HG02970 (cell line): Measurements from ENCODE around the gene E2F8.

ENCODE experiments used
- ATAC-seq: cut with Tn5 transposase; IDR thresholded peaks from one replicate; pipeline ENCODE4 v1.9.1; 2021; ENCODE audit warnings: mild to moderate bottlenecking, moderate library complexity, moderate number of reproducible peaks; ENCODE audit not compliant: unreplicated experiment, low FRiP score

The E2F8 gene

DNA sequence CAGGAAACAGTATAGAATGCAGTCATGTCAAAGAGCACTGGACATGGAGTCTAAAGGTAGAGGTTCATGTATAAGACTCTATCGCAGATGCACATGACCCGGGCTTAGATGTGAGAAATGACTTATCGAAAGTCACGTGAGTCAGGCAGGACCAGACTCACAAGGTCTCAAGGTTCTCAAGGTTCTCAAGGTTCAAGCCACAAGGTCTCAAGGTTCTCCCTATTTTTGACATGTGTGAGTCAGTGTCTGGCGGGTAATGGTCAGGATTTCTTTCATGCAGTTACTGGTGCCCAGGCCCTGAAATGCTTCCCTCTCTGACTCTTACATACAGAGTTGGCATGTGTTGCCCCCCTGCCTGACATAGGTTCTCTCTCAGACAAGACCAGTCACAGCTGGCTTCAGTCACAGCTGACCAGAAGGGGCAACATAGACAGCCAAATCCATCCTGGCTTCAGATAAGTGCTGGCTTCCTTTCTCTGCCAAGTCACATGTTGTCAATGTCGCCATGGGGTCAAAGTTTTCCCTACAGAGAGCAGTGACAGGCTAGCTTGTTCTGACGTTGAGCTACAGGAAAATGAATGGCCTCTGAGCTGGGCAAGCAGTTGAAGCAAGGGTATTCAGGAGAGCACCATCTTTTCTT is 49.1 kb downstream of the E2F8 start:
- ATAC-seq, result no peak

- ATAC-seq, result no peak
Observed at GRCh38 chr11:19187833-19188258, 52.9 kb downstream of the E2F8 start.

DNA sequence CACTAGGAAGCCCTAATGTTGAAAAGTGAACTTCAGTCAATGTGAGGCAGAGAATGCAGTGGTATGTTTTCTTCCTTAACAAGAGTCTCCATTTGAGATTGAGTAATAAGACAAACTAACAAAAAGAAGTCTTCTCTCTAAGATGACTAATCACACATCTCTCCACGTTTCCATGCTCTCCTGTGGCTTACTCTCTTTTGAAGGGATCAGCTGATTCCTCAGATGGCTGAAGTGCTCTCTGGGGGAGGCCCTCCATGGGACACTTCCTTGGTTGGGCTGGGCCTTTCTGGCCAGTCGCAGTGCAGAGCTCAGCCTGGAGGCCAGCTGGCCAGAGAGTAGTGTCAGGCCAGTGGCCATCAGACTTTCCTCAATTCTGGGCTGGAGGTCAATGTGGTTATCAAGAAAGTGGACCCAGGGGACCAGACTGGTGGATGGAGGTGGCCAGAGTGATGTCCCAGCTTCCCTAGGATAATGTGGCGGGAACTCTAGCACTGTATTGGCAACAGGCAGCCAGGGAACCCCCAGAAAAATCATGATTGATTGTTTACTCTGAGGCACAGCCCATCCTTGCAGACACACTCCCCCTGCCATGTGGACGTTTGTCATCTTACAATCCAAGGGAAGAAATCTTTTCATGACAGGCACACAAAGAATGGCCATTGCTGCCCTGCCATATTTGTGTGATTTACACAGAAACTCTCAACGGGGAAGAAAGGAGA is 53.5 kb downstream of the E2F8 start:
- ATAC-seq, result no peak

GRCh38 chr11:19185516-19186052 is 55.2 kb downstream of the E2F8 start:
- ATAC-seq, result no peak

- no peak for ATAC-seq
Observed at GRCh38 chr11:19185036-19185435, 55.7 kb downstream of the E2F8 start.

GRCh38 chr11:19183646-19184045 is 57.1 kb downstream of the E2F8 start:
- ATAC-seq, result no peak

GRCh38 chr11:19181531-19182261 is 59.0 kb downstream of the E2F8 start:
- ATAC-seq, result no peak

GRCh38 chr11:19176629-19177186 is 64.0 kb downstream of the E2F8 start:
- no peak for ATAC-seq
